ENCODE measurements around the gene PTBP1. TPM values are rescaled to one million over a fixed set of nuclear protein-coding genes. Genes with fewer than 3 reads are reported as not detected.
"Not testable (repeated sequence)": the region's sequence is repeated elsewhere in the genome, so short reads cannot be mapped to it uniquely, and the experiment has no call there.

Gene PTBP1
- total RNA-seq, 2 experiments from 2014 or later = 464 to 465 TPM

DNA sequence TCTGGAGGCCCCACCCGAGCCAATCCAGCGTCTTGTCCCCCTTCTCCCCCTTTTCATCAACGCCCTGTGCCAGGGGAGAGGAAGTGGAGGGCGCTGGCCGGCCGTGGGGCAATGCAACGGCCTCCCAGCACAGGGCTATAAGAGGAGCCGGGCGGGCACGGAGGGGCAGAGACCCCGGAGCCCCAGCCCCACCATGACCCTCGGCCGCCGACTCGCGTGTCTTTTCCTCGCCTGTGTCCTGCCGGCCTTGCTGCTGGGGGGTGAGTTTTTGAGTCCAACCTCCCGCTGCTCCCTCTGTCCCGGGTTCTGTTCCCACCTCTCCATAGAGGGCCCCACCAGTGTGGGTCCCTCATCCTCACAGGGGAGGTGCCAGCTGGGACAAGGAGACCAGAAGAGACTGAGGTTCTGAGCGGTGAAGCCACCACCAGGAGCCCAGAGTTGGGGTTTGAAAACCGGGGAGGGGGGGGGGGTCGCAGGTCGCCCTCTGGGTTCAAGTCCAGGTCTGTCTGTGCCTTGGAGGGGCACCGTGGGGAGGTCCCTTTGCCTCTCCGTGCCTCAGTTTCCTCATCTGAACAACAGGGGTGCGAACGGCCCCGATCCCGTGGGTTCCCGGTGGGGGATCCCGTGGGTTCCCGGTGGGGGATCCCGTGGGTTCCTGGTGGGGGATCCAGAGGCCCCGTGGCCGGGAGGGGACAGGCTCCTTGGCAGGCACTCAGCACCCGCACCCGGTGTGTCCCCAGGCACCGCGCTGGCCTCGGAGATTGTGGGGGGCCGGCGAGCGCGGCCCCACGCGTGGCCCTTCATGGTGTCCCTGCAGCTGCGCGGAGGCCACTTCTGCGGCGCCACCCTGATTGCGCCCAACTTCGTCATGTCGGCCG is 55.1 kb downstream of the PTBP1 start, which contains the start of gene ELANE:
TSS of gene ELANE (plus strand) at position 168 of the 878 bp plus-strand sequence. CDS start at position 194, 26 bp downstream.
- intact Hi-C loops (cut with micrococcal nuclease) = no loop called here
- H3K9me3 Mint-ChIP-seq = no peaks in the 10 kb centered on the region
- H3K36me3 Mint-ChIP-seq = no peaks in the 10 kb centered on the region
- no peak within 1 kb of the TSS for H3K27ac Mint-ChIP-seq
- H3K4me1 Mint-ChIP-seq (ENCODE audit: low read depth) = no peaks in the 10 kb centered on the region
- DNase-seq = no peak
- no peak within 1 kb of the TSS for H3K4me3 Mint-ChIP-seq
- H3K27me3 Mint-ChIP-seq = peaks cover 18% of the 10 kb centered on the region
- CTCF ChIA-PET = no interaction called here
- POLR2A ChIA-PET = no interaction called here

GRCh38 chr19:853014-853585 is 55.8 kb downstream of the PTBP1 start:
- intact Hi-C loops (cut with micrococcal nuclease) = no loop called here
- Mint-ChIP-seq H3K9me3 (no peaks in the 10 kb centered on the region), H3K27ac (no peak overlapping the region), H3K4me1 (ENCODE audit: low read depth) (no peaks in the 10 kb centered on the region), H3K27me3 (peaks cover 15% of the 10 kb centered on the region), H3K4me3 (no peak overlapping the region), H3K36me3 (no peaks in the 10 kb centered on the region)
- ChIA-PET POLR2A (no interaction called here), CTCF (no interaction called here)
- no peak for DNase-seq

- H3K4me1 Mint-ChIP-seq (ENCODE audit: low read depth); intact Hi-C loops (cut with micrococcal nuclease); H3K36me3 Mint-ChIP-seq; DNase-seq; POLR2A ChIA-PET; H3K9me3 Mint-ChIP-seq; H3K4me3 Mint-ChIP-seq; H3K27ac Mint-ChIP-seq: not testable (repeated sequence)
- H3K27me3 Mint-ChIP-seq = peaks cover 14% of the 10 kb centered on the region
- CTCF ChIA-PET = interaction anchor here (1.1 kb wide), 1 partner anchor 9 kb away, joined by 5 read pairs; no protein-coding TSS in a partner anchor
These were observed 56.5 kb downstream of the PTBP1 start for GRCh38 chr19:853614-854220.

GRCh38 chr19:854549-854948 is 57.3 kb downstream of the PTBP1 start:
- peaks cover 16% of the 10 kb centered on the region for H3K27me3 Mint-ChIP-seq
- H3K36me3 Mint-ChIP-seq = no peaks in the 10 kb centered on the region
- H3K27ac Mint-ChIP-seq = no peak overlapping the region
- ChIA-PET CTCF (interaction anchor here (0.6 to 1.1 kb wide), 4 partner anchors 9 to 425 kb away, joined by 3 to 5 read pairs (median 3); no protein-coding TSS in a partner anchor), POLR2A (no interaction called here)
- no peak for DNase-seq
- H3K4me3 Mint-ChIP-seq = no peak overlapping the region
- no peaks in the 10 kb centered on the region for H3K4me1 Mint-ChIP-seq (ENCODE audit: low read depth)
- H3K9me3 Mint-ChIP-seq = no peaks in the 10 kb centered on the region
- intact Hi-C loops (cut with micrococcal nuclease) = no loop called here

- ChIA-PET CTCF (interaction anchor here (0.6 to 1.6 kb wide), 3 partner anchors 24 to 134 kb away, joined by 3 to 5 read pairs (median 3); partner anchors contain the start of gene WDR18), POLR2A (no interaction called here)
- Mint-ChIP-seq H3K27ac (no peak overlapping the region), H3K9me3 (no peaks in the 10 kb centered on the region), H3K36me3 (no peaks in the 10 kb centered on the region), H3K27me3 (peaks cover 18% of the 10 kb centered on the region), H3K4me3 (no peak overlapping the region), H3K4me1 (ENCODE audit: low read depth) (no peaks in the 10 kb centered on the region)
- DNase-seq = no peak
- intact Hi-C loops (cut with micrococcal nuclease) = no loop called here
These were observed 57.9 kb downstream of the PTBP1 start for GRCh38 chr19:855142-855541.

GRCh38 chr19:855566-856120 is 58.4 kb downstream of the PTBP1 start:
- ChIA-PET POLR2A (no interaction called here), CTCF (interaction anchor here (1.0 to 2.3 kb wide), 6 partner anchors 8 to 147 kb away, joined by 3 to 11 read pairs (median 4); partner anchors contain the start of genes MED16, RNU6-9 and WDR18)
- no peaks in the 10 kb centered on the region for H3K9me3 Mint-ChIP-seq
- no peaks in the 10 kb centered on the region for H3K4me1 Mint-ChIP-seq (ENCODE audit: low read depth)
- intact Hi-C loops (cut with micrococcal nuclease) = no loop called here
- peaks cover 15% of the 10 kb centered on the region for H3K27me3 Mint-ChIP-seq
- no peaks in the 10 kb centered on the region for H3K36me3 Mint-ChIP-seq
- no peak overlapping the region for H3K4me3 Mint-ChIP-seq
- H3K27ac Mint-ChIP-seq = no peak overlapping the region
- no peak for DNase-seq

DNA sequence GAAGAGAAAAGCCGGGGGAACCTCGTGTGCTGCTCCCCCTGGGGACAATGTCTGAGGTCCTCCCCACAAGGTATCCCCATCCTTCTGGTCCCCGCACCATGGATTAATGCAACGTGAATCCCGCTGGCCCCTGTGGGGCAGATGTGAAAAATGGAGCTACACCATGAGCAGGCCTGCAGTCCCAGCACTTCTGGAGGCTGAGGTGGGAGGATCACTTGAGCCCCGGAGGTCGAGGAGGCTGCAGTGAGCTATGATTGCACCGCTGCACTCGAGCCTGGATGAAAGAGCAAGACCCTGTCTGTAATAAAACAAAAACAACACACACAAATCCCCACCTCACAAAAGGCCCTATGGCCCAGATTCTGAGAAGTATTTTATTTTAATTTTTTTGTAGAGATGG is 61.0 kb downstream of the PTBP1 start:
- H3K9me3 Mint-ChIP-seq = no peaks in the 10 kb centered on the region
- intact Hi-C loops (cut with micrococcal nuclease) = no loop called here
- peaks cover 8% of the 10 kb centered on the region for H3K27me3 Mint-ChIP-seq
- ChIA-PET POLR2A (no interaction called here), CTCF (interaction anchor here (0.6 to 2.0 kb wide), 3 partner anchors 89 to 159 kb away, joined by 3 to 10 read pairs (median 5); partner anchors contain the start of gene WDR18)
- no peak overlapping the region for H3K27ac Mint-ChIP-seq
- H3K4me3 Mint-ChIP-seq = no peak overlapping the region
- H3K36me3 Mint-ChIP-seq = no peaks in the 10 kb centered on the region
- H3K4me1 Mint-ChIP-seq (ENCODE audit: low read depth) = peaks cover 8% of the 10 kb centered on the region
- DNase-seq = no peak

- peaks cover 8% of the 10 kb centered on the region for H3K27me3 Mint-ChIP-seq
- no peak for DNase-seq
- H3K4me1 Mint-ChIP-seq (ENCODE audit: low read depth) = peaks cover 14% of the 10 kb centered on the region
- no peak within 1 kb of the TSS for H3K4me3 Mint-ChIP-seq
- ChIA-PET POLR2A (no interaction called here), CTCF (interaction anchor here (0.6 to 2.0 kb wide), 6 partner anchors 62 to 160 kb away, joined by 3 to 10 read pairs (median 4); partner anchors contain the start of gene WDR18)
- no peaks in the 10 kb centered on the region for H3K9me3 Mint-ChIP-seq
- H3K36me3 Mint-ChIP-seq = no peaks in the 10 kb centered on the region
- intact Hi-C loops (cut with micrococcal nuclease) = no loop called here
- no peak within 1 kb of the TSS for H3K27ac Mint-ChIP-seq
These were observed 61.9 kb downstream of the PTBP1 start, which contains the start of gene CFD for GRCh38 chr19:858868-859843. Gene CFD (plus strand): TSS chr19:859664. CDS start chr19:859690, 26 bp downstream.

GRCh38 chr19:861141-861755 is 64.0 kb downstream of the PTBP1 start:
- H3K27ac Mint-ChIP-seq = no peak overlapping the region
- DNase-seq = no peak
- H3K4me1 Mint-ChIP-seq (ENCODE audit: low read depth) = peaks cover 14% of the 10 kb centered on the region
- H3K36me3 Mint-ChIP-seq = no peaks in the 10 kb centered on the region
- H3K27me3 Mint-ChIP-seq = peaks cover 8% of the 10 kb centered on the region
- no peak overlapping the region for H3K4me3 Mint-ChIP-seq
- CTCF ChIA-PET = interaction anchor here (1.4 kb wide), 1 partner anchor 122 kb away, joined by 4 read pairs; the partner anchor contains the start of gene WDR18
- POLR2A ChIA-PET = no interaction called here
- no peaks in the 10 kb centered on the region for H3K9me3 Mint-ChIP-seq
- intact Hi-C loops (cut with micrococcal nuclease) = loop anchor here (5.0 kb wide), 1 partner anchor 121 kb away; the partner anchor contains the start of gene WDR18

Measured in activated CD4-positive, alpha-beta memory T cell treated with anti-CD3 and anti-CD28 coated beads for 36 hours (primary cell).